Epidermal melanocyte (primary cell): ENCODE measurements around the gene POLR3GL.
"Not testable (repeated sequence)": the region's sequence is repeated elsewhere in the genome, so short reads cannot be mapped to it uniquely, and the experiment has no call there.

Experiments used
- DNase-seq: peaks from one replicate; pipeline ENCODE4 v3.0.0; 2011; ENCODE audit warnings: low spot score; ENCODE audit not compliant: insufficient read length

Gene POLR3GL

DNA sequence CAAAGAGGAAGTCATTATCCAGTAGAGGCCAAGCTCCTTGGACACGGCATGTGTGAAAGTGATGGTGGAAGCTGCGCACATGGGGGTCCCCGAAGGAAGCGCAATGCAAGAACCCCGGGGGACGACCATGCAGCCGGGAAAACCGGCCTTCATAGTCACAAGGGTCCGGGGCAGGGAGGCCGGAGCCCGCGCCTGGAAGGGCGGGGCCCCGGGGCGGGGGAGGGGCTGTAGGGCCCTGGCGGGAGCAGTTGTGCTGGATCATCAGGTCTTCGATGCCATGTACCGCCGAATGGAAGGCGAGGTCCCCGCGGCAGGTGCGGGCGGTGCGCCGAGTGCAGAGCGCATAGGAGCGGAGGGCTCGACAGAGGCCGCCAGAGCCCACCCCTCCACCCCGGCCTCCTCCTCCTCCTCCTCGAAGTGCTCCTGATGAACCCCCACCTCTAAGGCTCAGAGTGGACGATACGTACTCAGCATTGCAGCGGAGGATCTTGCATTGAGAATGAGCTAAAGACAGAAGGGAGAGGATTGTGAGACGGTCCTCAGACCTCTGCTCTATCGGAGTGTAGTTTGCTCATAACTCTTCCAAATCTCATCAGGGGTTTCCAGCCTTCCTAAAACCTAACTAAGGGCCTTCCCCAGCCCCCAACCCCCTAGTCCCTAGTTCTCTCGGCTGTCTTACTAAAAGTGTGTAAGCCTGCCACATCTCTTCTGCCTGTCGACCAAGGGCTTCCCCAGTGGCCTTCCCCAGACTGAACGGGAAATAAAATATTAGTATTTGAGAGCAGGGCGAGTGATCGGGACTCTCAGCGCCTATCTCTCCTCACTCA is 55.0 kb downstream of the POLR3GL start:
- DNase-seq = no peak

DNA sequence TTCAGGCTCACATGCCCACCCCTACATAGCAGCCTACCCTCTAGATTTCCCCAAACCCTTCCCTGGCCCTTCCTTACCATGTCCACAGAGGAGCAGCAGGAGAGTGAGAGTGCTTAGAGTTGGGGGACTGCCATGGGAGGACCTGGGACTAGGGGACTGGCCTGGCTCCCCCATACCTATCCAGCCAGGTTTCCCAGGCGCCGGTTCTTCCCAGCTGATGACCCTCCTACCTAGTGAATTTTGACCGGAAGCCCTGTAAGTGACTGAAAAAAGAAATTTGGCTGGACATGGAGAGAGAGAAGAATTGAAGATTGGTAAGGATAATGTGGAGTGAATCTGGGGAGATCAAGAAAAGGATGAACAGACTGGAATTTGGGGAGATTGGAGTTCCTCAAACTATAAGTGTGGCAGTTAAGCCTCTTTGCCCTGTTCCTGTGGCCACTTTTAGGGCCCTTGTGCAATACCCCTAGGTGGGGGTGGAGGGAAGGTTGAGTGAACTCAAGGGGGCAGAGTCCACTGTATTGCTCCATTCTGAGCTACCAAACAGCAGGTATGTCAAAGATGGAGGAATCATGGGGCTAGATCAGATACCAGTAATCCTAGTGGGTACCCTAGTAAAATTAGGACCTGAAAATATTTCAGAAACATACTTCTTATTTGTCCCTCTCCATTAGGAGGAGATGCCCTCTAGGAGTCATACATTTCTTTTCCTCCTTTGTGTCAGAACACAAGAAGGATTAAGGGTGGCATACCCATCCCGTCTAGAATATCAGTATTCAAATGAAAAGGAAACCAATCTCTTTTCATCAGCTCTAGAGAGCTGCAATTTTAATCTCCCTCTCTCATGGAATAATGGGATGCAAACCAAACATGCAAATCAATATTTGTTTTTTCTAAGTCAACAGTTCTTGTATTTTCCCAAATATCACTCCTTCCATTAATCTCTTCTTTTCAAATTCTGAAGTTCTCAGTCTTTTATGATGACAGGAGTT is 55.9 kb downstream of the POLR3GL start:
- DNase-seq = no peak

DNA sequence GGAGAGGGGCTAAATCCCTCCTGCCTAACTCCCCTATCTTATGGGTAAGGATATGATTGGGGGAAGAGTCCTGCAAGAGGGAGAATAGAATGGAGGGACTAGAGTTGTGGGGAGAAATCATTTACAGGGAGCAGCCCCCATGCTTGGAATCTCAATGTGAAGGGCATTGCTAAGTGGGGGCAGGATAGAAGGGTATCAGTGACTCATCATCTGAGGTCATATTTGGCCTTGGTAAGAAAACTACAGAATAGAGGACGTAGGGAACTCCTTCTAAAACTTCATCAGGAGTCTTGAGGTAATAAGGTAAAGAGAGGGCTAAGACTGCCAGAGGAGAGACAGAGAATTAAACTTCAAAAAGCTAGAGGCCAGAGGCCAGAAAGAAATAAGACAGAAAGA is 56.6 kb downstream of the POLR3GL start:
- no peak for DNase-seq

DNA sequence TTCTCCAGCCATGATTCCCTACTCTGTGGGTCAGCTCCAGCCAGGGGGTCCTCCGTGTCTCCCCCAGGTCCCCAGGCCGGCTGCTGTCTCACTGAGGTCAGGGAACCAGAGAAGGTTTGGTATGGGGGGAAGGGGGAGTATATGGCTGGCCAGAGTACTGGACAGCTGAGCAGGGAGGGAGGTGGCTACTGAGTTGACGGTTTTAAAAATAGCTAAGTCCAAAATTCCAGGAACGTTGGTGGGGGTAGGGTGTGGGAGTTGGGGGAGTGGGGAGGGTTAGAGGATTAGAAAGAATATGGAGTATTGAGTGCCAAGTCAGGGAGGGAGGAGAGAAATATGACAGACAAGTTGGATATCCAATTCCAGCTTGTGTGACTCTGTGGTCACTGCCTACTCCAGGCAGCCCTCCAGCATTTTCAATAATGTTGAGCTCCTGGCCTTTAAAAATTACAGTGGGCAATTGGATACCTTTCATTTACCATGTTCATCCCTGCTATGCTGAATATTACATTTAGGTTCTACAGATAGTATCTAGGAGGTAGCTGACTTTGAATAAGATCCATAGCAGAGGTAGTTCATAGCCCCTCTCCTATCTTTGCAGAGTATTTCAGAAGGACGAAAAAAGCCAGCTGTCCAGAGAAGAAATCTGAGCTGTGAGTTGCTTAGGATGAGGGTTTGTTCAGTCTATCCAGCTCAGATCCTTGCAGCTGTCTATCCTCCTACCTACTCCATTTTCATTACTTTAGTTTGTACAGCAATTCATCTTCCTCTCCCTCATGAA is 57.3 kb downstream of the POLR3GL start, which contains the start of gene HJV:
HJV (minus strand) TSS at position 114 of the 781 bp plus-strand sequence. CDS start 1,504 bp downstream, outside the sequence.
- DNase-seq = no peak

DNA sequence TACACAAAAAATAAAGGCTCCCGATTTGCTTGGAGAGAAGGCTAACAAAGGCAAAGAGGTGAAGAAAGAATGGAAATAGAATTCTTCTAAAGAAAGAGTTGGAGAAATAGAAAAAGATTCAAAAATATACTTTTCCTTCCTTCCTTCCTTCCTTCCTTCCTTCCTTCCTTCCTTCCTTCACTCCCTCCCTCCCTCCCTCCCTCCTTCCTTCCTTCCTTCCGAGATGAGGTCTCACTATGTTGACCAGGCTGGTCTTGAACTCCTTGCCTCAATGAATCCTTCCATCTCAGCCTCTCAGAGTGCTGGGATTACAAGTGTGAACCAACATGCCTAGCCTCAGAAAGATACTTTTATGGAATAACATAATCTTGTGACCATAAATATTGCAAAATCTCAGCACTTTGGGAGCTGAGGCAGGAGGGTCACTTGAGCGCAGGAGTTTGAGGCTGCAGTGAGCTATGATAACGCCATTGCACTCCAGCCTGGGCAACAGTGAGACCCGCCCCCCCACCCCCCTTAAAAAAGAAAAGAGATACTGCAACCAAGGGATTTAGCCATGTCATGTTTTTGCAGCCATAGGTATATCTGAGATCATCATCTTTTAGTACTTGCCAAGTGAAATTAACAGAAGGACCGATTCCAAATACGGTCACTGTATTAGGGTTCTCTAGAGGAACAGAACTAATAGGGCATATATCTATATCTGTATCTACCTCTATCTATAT is 58.1 kb downstream of the POLR3GL start:
- no peak for DNase-seq

DNA sequence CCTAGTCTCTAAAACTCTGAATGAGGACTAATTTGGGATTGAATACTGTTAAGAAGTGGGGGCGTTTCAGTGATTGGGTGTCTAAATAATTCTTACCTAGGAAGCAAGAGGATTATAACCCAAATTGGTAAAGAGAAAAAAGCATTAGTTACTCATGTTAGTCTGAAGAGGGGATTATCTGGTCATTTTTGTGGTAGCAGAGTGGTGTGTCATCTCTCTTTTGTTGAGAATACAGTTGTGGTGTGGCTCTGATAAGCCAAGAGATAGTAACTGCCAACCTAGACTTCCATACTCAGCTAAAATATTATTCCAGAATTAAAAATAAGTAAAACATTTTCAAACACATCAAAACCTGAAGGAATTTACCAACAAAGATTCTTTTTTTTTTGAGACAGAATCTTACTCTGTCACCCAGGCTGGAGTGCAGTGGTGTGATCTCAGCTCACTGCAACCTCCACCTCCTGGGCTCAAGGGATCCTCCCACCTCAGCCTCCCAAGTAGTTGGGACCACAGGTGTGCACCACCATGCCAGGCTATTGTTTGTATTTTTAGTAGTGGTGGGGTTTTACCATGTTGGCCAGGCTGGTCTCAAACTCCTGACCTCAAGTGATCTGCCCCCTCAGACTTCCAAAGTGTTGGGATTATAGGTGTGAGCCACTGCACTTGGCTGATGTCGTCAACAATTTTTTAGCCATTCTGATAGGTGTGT is 61.5 kb downstream of the POLR3GL start:
- DNase-seq = not testable (repeated sequence)

DNA sequence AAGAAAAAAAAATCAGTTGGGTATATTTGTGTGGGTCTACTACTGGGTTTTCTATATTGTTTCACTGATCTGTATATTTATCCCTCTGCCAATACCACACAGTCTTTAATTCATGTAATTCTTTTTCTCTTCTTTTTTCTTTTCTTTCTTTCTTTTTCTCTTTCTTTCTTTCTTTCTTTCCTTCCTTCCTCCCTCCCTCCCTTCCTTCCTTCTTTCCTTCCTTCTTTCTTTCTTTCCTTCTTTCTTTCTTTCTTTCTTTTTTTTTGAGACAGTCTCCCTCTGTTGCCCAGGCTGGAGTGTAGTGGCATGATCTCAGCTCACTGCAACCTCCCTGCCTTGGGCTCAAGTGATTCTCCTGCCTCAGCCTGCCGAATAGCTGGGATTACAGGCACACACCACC is 62.2 kb downstream of the POLR3GL start:
- DNase-seq = not testable (repeated sequence)
